HG03558 (cell line): ENCODE measurements around the gene TBC1D32.

Experiments used
- ATAC-seq: cut with Tn5 transposase; IDR thresholded peaks from one replicate; pipeline ENCODE4 v1.9.1; 2021; ENCODE audit warnings: moderate number of reproducible peaks; ENCODE audit not compliant: unreplicated experiment; ENCODE audit errors: extremely low read depth

Gene TBC1D32

DNA sequence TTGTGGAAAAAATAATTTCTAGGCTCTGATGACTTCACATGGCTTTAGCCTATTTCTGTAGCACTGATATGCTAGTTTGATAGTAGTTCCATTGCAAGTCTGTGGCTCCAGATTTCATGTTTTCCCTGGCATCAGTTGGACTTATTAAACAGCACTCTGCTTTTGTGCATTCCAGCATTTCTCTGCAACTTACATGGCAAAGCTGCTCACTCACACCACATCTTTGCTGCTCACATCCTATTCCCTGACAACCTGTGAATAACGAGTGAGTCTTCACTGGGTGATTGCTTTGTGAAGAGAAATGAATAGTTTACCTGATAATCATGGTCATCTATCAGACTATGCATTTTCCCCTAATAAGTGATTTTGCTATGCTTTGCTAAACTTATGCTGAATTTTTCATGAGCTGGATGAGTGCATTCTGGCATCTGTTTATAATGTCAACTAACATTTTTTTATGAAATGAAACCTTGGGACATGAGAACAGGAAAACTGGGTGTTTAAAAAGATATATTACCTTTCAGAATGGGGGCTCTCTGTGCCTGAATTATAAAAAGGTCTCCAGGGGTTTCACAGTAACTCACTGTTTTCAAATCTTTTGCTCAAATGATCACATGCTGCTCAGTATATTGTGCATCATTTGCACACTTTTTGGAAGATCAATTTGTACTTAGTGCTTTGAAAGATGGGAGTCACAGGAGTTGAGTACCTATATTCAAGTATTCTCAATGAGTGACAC is 301.8 kb downstream of the TBC1D32 start:
- no peak for ATAC-seq
